ENCODE results near the gene TSHR. TPM values are rescaled to one million over a fixed set of nuclear protein-coding genes. Genes with fewer than 3 reads are reported as not detected.

TSHR gene
- total and polyA plus RNA-seq, 2 of the 13 experiments (the other 11 are each of a cell fraction or from before 2014, with no cell fraction given), result not detected

- H3K4me2 ChIP-seq (ENCODE audit: low read depth, low read length), result no peak overlapping the region
- in situ Hi-C loops (cut with HindIII; ENCODE audit: extremely low pct_ligation_motif_present, low pct_unique_long_range_greater_than_20kb), result no loop called here
- TF ChIP-seq KDM3A (CRISPR knock-in tag; IDR thresholded peaks at IDR 0.05; ENCODE audit: low read depth) (no peak), MAFK (conservative IDR thresholded peaks at IDR 0.05 in 1 of 2, IDR thresholded peaks at IDR 0.05 in 1 of 2; ENCODE audit: low read length in 2 of 2) (peak; percentile 39 to 76; a peak in 2 of 4 replicates), FOXO4 (CRISPR knock-in tag; conservative IDR thresholded peaks at IDR 0.05) (no peak), MAFF (IDR thresholded peaks at IDR 0.05; ENCODE audit: low read depth, low read length) (peak; percentile 50; the same call in 1 of the 2 replicates), LBX2 (CRISPR knock-in tag; IDR thresholded peaks at IDR 0.05; ENCODE audit: borderline replicate concordance) (no peak), NFIC (IDR thresholded peaks at IDR 0.05; ENCODE audit: low read length) (no peak)
- FAIRE-seq, result no peak
- H4K20me1 ChIP-seq (ENCODE audit: insufficient read depth, low read length), result no peaks in the 10 kb centered on the region
- CTCF ChIA-PET (ENCODE audit: low intra/inter-chr PET ratio, low total read pairs), result no interaction called here
- no peaks in the 10 kb centered on the region for H3K4me1 ChIP-seq (ENCODE audit: insufficient read depth, low read length)
- H3K4me3 ChIP-seq (replicated peaks in 1 of 3; ENCODE audit: insufficient read depth in 1 of 3, low read depth in 2 of 3, low read length in 3 of 3), result no peak overlapping the region
- no peaks in the 10 kb centered on the region for H3K79me2 ChIP-seq (ENCODE audit: insufficient read depth, low read length)
- intact Hi-C loops (cut with micrococcal nuclease; ENCODE audit: unreplicated experiment), result no loop called here
- no peaks in the 10 kb centered on the region for H3K27me3 ChIP-seq (ENCODE audit: control insufficient read depth in 1 of 2, insufficient read depth in 2 of 2, low read length in 2 of 2)
- no TSS peak for BruUV-seq (replicated peaks)
- no peak for DNase-seq (ENCODE audit: low spot score)
- H3K9me3 ChIP-seq (ENCODE audit: low read length), result no peaks in the 10 kb centered on the region
- ATAC-seq, result no peak
- no peaks in the 10 kb centered on the region; a peak in 1 of 5 replicates for H3K36me3 ChIP-seq (replicated peaks in 1 of 2; ENCODE audit: control insufficient read depth in 1 of 2, insufficient read depth in 2 of 2, low read length in 2 of 2)
- H2AFZ ChIP-seq (ENCODE audit: low read length), result no peak overlapping the region
- no peak overlapping the region for H3K9ac ChIP-seq (ENCODE audit: insufficient read depth, low read depth, low read length)
- POLR2A ChIA-PET, result no interaction called here
- H3K27ac ChIP-seq (ENCODE audit: extremely low read length, insufficient read depth, low read length), result no peak overlapping the region
These were observed 22.1 kb upstream of the TSHR start for GRCh38 chr14:80933282-80933681.

- ChIA-PET POLR2A (no interaction called here), CTCF (ENCODE audit: low intra/inter-chr PET ratio, low total read pairs) (no interaction called here)
- H2AFZ ChIP-seq (ENCODE audit: low read length), result no peak overlapping the region
- no peaks in the 10 kb centered on the region for H3K27me3 ChIP-seq (ENCODE audit: control insufficient read depth in 1 of 2, insufficient read depth in 2 of 2, low read length in 2 of 2)
- in situ Hi-C loops (cut with HindIII; ENCODE audit: extremely low pct_ligation_motif_present, low pct_unique_long_range_greater_than_20kb), result no loop called here
- H3K9me3 ChIP-seq (ENCODE audit: low read length), result no peaks in the 10 kb centered on the region
- H3K27ac ChIP-seq (ENCODE audit: extremely low read length, insufficient read depth, low read length), result no peak overlapping the region
- FAIRE-seq, result no peak
- intact Hi-C loops (cut with micrococcal nuclease; ENCODE audit: unreplicated experiment), result no loop called here
- 95% methylated on average over 4 of the region's 4 CpGs for WGBS (ENCODE audit: low lambda C conversion rate)
- no peaks in the 10 kb centered on the region for H3K79me2 ChIP-seq (ENCODE audit: insufficient read depth, low read length)
- no peak overlapping the region for H3K9ac ChIP-seq (ENCODE audit: insufficient read depth, low read depth, low read length)
- H3K4me2 ChIP-seq (ENCODE audit: low read depth, low read length), result no peak overlapping the region
- no TSS peak for BruUV-seq (replicated peaks)
- H3K36me3 ChIP-seq (replicated peaks in 1 of 2; ENCODE audit: control insufficient read depth in 1 of 2, insufficient read depth in 2 of 2, low read length in 2 of 2), result no peaks in the 10 kb centered on the region; a peak in 1 of 5 replicates
- no peaks in the 10 kb centered on the region for H3K4me1 ChIP-seq (ENCODE audit: insufficient read depth, low read length)
- ATAC-seq, result no peak
- DNase-seq (ENCODE audit: low spot score), result no peak
- H3K4me3 ChIP-seq (replicated peaks in 1 of 3; ENCODE audit: insufficient read depth in 1 of 3, low read depth in 2 of 3, low read length in 3 of 3), result no peak overlapping the region
- no peak for TF ChIP-seq ZNF780A (CRISPR knock-in tag; IDR thresholded peaks at IDR 0.05)
- TF ChIP-seq SPEN (CRISPR knock-in tag; IDR thresholded peaks at IDR 0.05; ENCODE audit: low read depth), result no peak
- TF ChIP-seq HNRNPUL1 (IDR thresholded peaks at IDR 0.05; ENCODE audit: low read depth, low read length), result no peak
- TF ChIP-seq ZMYM4 (CRISPR knock-in tag; IDR thresholded peaks at IDR 0.05), result no peak
- no peak for TF ChIP-seq HHEX (CRISPR knock-in tag; IDR thresholded peaks at IDR 0.05)
- TF ChIP-seq CEBPG (CRISPR knock-in tag; IDR thresholded peaks at IDR 0.05), result no peak
- H4K20me1 ChIP-seq (ENCODE audit: insufficient read depth, low read length), result no peaks in the 10 kb centered on the region
These were observed 21.7 kb upstream of the TSHR start for GRCh38 chr14:80933686-80934085.

All from HepG2 (cell line).